ENCODE results near the gene STRN4. TPM values are rescaled to one million over a fixed set of nuclear protein-coding genes. Genes with fewer than 3 reads are reported as not detected.

Gene STRN4
- polyA plus RNA-seq, 1 of the 3 experiments (the other 2 are of a cell fraction), result 92.8 TPM

- Histone ChIP-seq H3K4me1 (ENCODE audit: control insufficient read depth in 1 of 2, insufficient read depth in 2 of 2, low read depth in 1 of 2, low read length in 1 of 2) (no peaks in the 10 kb centered on the region), H4K20me1 (ENCODE audit: insufficient read depth) (no peaks in the 10 kb centered on the region), H3K27ac (ENCODE audit: low read depth in 2 of 2, low read length in 1 of 2) (no peak overlapping the region), H3F3A (replicated peaks; ENCODE audit: insufficient read depth) (no peaks in the 10 kb centered on the region), H2AFZ (ENCODE audit: low read depth) (no peak overlapping the region), H3K36me3 (replicated peaks in 1 of 2; ENCODE audit: control insufficient read depth in 1 of 2, insufficient read depth in 2 of 2, low read length in 1 of 2) (peaks cover 53 to 65% of the 10 kb centered on the region in 2 experiments), H3K9ac (no peak overlapping the region), H3K9me2 (no peaks in the 10 kb centered on the region), H3K4me2 (no peak overlapping the region), H3K27me3 (ENCODE audit: insufficient read depth) (no peaks in the 10 kb centered on the region), H3K4me3 (ENCODE audit: low read depth in 2 of 2, low read length in 1 of 2) (no peak overlapping the region), H3K79me2 (ENCODE audit: insufficient read depth) (no peaks in the 10 kb centered on the region), H3K9me3 (no peaks in the 10 kb centered on the region)
- WGBS (ENCODE audit: low lambda C conversion rate), result 97% methylated on average over 14 of the region's 22 CpGs
- ChIA-PET POLR2A (no interaction called here), CTCF (interaction anchor here (1.4 to 5.3 kb wide), 2 partner anchors 11 to 14 kb away, joined by 3 to 32 read pairs; no protein-coding TSS in a partner anchor)
- TF ChIP-seq GABPA (IDR thresholded peaks at IDR 0.05; ENCODE audit: low read depth), result no peak
- TF ChIP-seq YY1 (IDR thresholded peaks at IDR 0.05; ENCODE audit: low read depth), result no peak
- TF ChIP-seq MEF2A (IDR thresholded peaks at IDR 0.05; ENCODE audit: borderline replicate concordance, low read depth), result no peak
- no peak for TF ChIP-seq JUND (IDR thresholded peaks at IDR 0.05)
- no peak for TF ChIP-seq FOXJ3 (CRISPR knock-in tag; IDR thresholded peaks at IDR 0.05)
- TF ChIP-seq USF1 (IDR thresholded peaks at IDR 0.05; ENCODE audit: borderline replicate concordance, low read depth), result no peak
- no peak for TF ChIP-seq TAF1 (IDR thresholded peaks at IDR 0.05; ENCODE audit: borderline replicate concordance, low read depth, low read length)
- TF ChIP-seq SMC3 (IDR thresholded peaks at IDR 0.05; ENCODE audit: low read depth, low read length), result no peak
- TF ChIP-seq RCOR1 (IDR thresholded peaks at IDR 0.05; ENCODE audit: low read length), result no peak
- TF ChIP-seq NFIC (IDR thresholded peaks at IDR 0.05; ENCODE audit: borderline replicate concordance), result no peak
- no peak for TF ChIP-seq EZH2phosphoT487 (IDR thresholded peaks at IDR 0.05; ENCODE audit: borderline replicate concordance, low read depth)
- DNase-seq, result peak; percentile 19
Measured at GRCh38 chr19:46693760-46694159, 52.5 kb downstream of the STRN4 start.

GRCh38 chr19:46692918-46693722 lies 53.1 kb downstream of the STRN4 start:
- DNase-seq, result peak; percentile 13
- Histone ChIP-seq H3K9me2 (no peaks in the 10 kb centered on the region), H4K20me1 (ENCODE audit: insufficient read depth) (no peaks in the 10 kb centered on the region), H3K4me1 (ENCODE audit: control insufficient read depth in 1 of 2, insufficient read depth in 2 of 2, low read depth in 1 of 2, low read length in 1 of 2) (no peaks in the 10 kb centered on the region), H3K79me2 (ENCODE audit: insufficient read depth) (no peaks in the 10 kb centered on the region), H3K4me3 (ENCODE audit: low read depth in 2 of 2, low read length in 1 of 2) (no peak overlapping the region), H3K9ac (no peak overlapping the region), H3K27ac (ENCODE audit: low read depth in 2 of 2, low read length in 1 of 2) (no peak overlapping the region), H3F3A (replicated peaks; ENCODE audit: insufficient read depth) (no peaks in the 10 kb centered on the region), H3K36me3 (replicated peaks in 1 of 2; ENCODE audit: control insufficient read depth in 1 of 2, insufficient read depth in 2 of 2, low read length in 1 of 2) (peaks cover 50 to 59% of the 10 kb centered on the region in 2 experiments), H2AFZ (ENCODE audit: low read depth) (no peak overlapping the region), H3K4me2 (no peak overlapping the region), H3K27me3 (ENCODE audit: insufficient read depth) (no peaks in the 10 kb centered on the region), H3K9me3 (no peaks in the 10 kb centered on the region)
- TF ChIP-seq REST (IDR thresholded peaks at IDR 0.05; ENCODE audit: low read depth, low read length), result 0 out of 2 replicates have a peak, but pooled peaks have one; percentile 45
- TF ChIP-seq MEF2A (IDR thresholded peaks at IDR 0.05; ENCODE audit: borderline replicate concordance, low read depth), result no peak
- CTCF ChIA-PET, result interaction anchor here (1.0 to 5.3 kb wide), 4 partner anchors 12 to 31 kb away, joined by 3 to 32 read pairs (median 5); no protein-coding TSS in a partner anchor
- POLR2A ChIA-PET, result no interaction called here
- 90% methylated on average over 4 of the region's 4 CpGs for WGBS (ENCODE audit: low lambda C conversion rate)
